HepG2 (cell line): Measurements from ENCODE around the gene TMEM141. TPM values are rescaled to one million over a fixed set of nuclear protein-coding genes. Genes with fewer than 3 reads are reported as not detected.

Source experiments
- ATF7 ChIP-seq, 2 experiments: fragments of 450-650 bp in 1 of 2; sonication (generic) in 1 of 2; formaldehyde crosslinking in 1 of 2; IDR thresholded peaks; 2 replicates each; pipeline versions ENCODE4 v1.4.0 to v1.6.1; 2016 to 2020; ENCODE audit warnings: antibody characterized with exemption in 1 of 2, mild to moderate bottlenecking in 1 of 2, missing genetic modification reagents in 1 of 2
- CBFB ChIP-seq: sonication (generic); formaldehyde crosslinking; IDR thresholded peaks from 2 replicates; pipeline ENCODE4 v1.4.0; 2020; ENCODE audit warnings: missing genetic modification reagents
- DZIP1 ChIP-seq: sonication (generic); formaldehyde crosslinking; IDR thresholded peaks from 2 replicates; pipeline ENCODE4 v1.5.0; 2020; ENCODE audit warnings: mild to moderate bottlenecking, missing genetic modification reagents
- ETS1 ChIP-seq: sonication (generic); formaldehyde crosslinking; IDR thresholded peaks from 2 replicates; pipeline ENCODE4 v1.4.0; 2020; ENCODE audit warnings: missing genetic modification reagents
- GATA4 ChIP-seq: sonication (generic); IDR thresholded peaks from 2 replicates; pipeline ENCODE4 v1.6.1; 2016; ENCODE audit warnings: antibody characterized with exemption, low read depth, borderline replicate concordance
- ISL2 ChIP-seq: sonication (generic); formaldehyde crosslinking; IDR thresholded peaks from 2 replicates; pipeline ENCODE4 v1.5.0; 2020; ENCODE audit warnings: missing genetic modification reagents
- MNT ChIP-seq: fragments of 450-650 bp; IDR thresholded peaks from 2 replicates; pipeline ENCODE4 v1.6.1; 2016
- MTA3 ChIP-seq: sonication (generic); formaldehyde crosslinking; IDR thresholded peaks from 2 replicates; pipeline ENCODE4 v1.4.0; 2020; ENCODE audit warnings: missing genetic modification reagents
- NFRKB ChIP-seq: fragments of 450-650 bp; IDR thresholded peaks from 2 replicates; pipeline ENCODE4 v1.6.1; 2017
- NR1H2 ChIP-seq: sonication (generic); formaldehyde crosslinking; IDR thresholded peaks from 2 replicates; pipeline ENCODE4 v1.8.1; 2022; ENCODE audit warnings: low read depth, missing genetic modification reagents, borderline replicate concordance
- RORA ChIP-seq: sonication (generic); formaldehyde crosslinking; IDR thresholded peaks from 2 replicates; pipeline ENCODE4 v1.5.0; 2020; ENCODE audit warnings: mild to moderate bottlenecking, missing genetic modification reagents, moderate library complexity
- STAT5B ChIP-seq: sonication (generic); formaldehyde crosslinking; IDR thresholded peaks from 2 replicates; pipeline ENCODE4 v1.4.0; 2020; ENCODE audit warnings: missing genetic modification reagents
- TBX2 ChIP-seq: sonication (generic); formaldehyde crosslinking; IDR thresholded peaks from 2 replicates; pipeline ENCODE4 v1.5.0; 2020; ENCODE audit warnings: missing genetic modification reagents, mild to moderate bottlenecking, borderline replicate concordance
- ZNF207 ChIP-seq: fragments of 450-650 bp; IDR thresholded peaks from 2 replicates; pipeline ENCODE4 v1.6.1; 2016; ENCODE audit warnings: antibody characterized with exemption, borderline replicate concordance
- ZNF296 ChIP-seq: sonication (generic); formaldehyde crosslinking; conservative IDR thresholded peaks from 2 replicates; pipeline ENCODE4 v1.5.0; 2020; ENCODE audit warnings: mild to moderate bottlenecking, missing genetic modification reagents
- ZNF615 ChIP-seq: sonication (generic); formaldehyde crosslinking; IDR thresholded peaks from 2 replicates; pipeline ENCODE4 v1.5.0; 2020; ENCODE audit warnings: mild to moderate bottlenecking, missing genetic modification reagents, borderline replicate concordance
- ZNF737 ChIP-seq: sonication (generic); formaldehyde crosslinking; IDR thresholded peaks from 2 replicates; pipeline ENCODE4 v1.5.0; 2020; ENCODE audit warnings: missing genetic modification reagents, mild to moderate bottlenecking, borderline replicate concordance
- ZNF747 ChIP-seq: sonication (generic); formaldehyde crosslinking; IDR thresholded peaks from 2 replicates; pipeline ENCODE4 v1.8.1; 2023; ENCODE audit warnings: missing genetic modification reagents, mild to moderate bottlenecking, borderline replicate concordance
- ZNF879 ChIP-seq: sonication (generic); formaldehyde crosslinking; IDR thresholded peaks from 2 replicates; pipeline ENCODE4 v1.8.1; 2023; ENCODE audit warnings: missing genetic modification reagents
- ZSCAN29 ChIP-seq: sonication (generic); formaldehyde crosslinking; conservative IDR thresholded peaks from 2 replicates; pipeline ENCODE4 v1.4.0; 2020; ENCODE audit warnings: mild to moderate bottlenecking, missing genetic modification reagents
- ZSCAN9 ChIP-seq: IDR thresholded peaks from 2 replicates; pipeline ENCODE4 v1.6.1; 2016; ENCODE audit warnings: borderline replicate concordance
- polyA plus RNA-seq, 8 experiments: library from polyadenylated mRNA; depleted of rRNA in 3 of 8; stranded (reverse) in 7 of 8; unstranded in 1 of 8; fragments of >200 nt; fragmentation: Illumina TruSeq in 4 of 8; extraction: Trizol in 4 of 8; gene quantifications; 2 replicates each; pipeline versions ENCODE4 v1.2.1 to v1.2.3, GENCODE V29; 2011 to 2016; ENCODE audit warnings: low read depth in 4 of 8, missing spikeins in 1 of 8, mixed read lengths in 1 of 8; ENCODE audit not compliant: insufficient read depth in 1 of 8
- total RNA-seq, 5 experiments: library from RNA; depleted of rRNA; stranded (reverse); fragments of >200 nt; fragmentation: Illumina TruSeq; extraction: Trizol; gene quantifications; 2 replicates each; pipeline ENCODE4 v1.2.3, GENCODE V29; 2016; ENCODE audit warnings: low read depth in 1 of 5

Gene TMEM141
- total and polyA plus RNA-seq, 2 of the 13 experiments (the other 11 are each of a cell fraction or from before 2014, with no cell fraction given): 81.0 to 202 TPM

GRCh38 chr9:136799079-136799853, 8.1 kb downstream of the TMEM141 start (continued):
- TF ChIP-seq STAT5B (no peak), ZSCAN9 (CRISPR knock-in tag) (peak; percentile 56; the same call in 1 of the 2 replicates), NR1H2 (CRISPR knock-in tag) (no peak), NFRKB (no peak), ZSCAN29 (CRISPR knock-in tag) (peak; percentile 71; the same call in 1 of the 2 replicates), ATF7 (IDR thresholded peaks at IDR 0.05) (no peak), ATF7 (CRISPR knock-in tag; IDR thresholded peaks at IDR 0.05) (0 out of 2 replicates have a peak, but pooled peaks have one; percentile 17), ZNF737 (CRISPR knock-in tag) (no peak; the same call in 1 of the 2 replicates), ZNF615 (CRISPR knock-in tag) (no peak), DZIP1 (CRISPR knock-in tag) (peak; percentile 59), MTA3 (CRISPR knock-in tag) (no peak), ZNF747 (CRISPR knock-in tag) (peak; percentile 80), TBX2 (CRISPR knock-in tag) (peak; percentile 31; the same call in 1 of the 2 replicates), ZNF879 (peak; percentile 78; the same call in 1 of the 2 replicates), ZNF207 (no peak), CBFB (CRISPR knock-in tag) (peak; percentile 63; the same call in 1 of the 2 replicates), ZNF296 (CRISPR knock-in tag) (no peak; the same call in none of the 2 replicates), ISL2 (CRISPR knock-in tag) (peak; percentile 78), ETS1 (CRISPR knock-in tag) (0 out of 2 replicates have a peak, but pooled peaks have one; percentile 51), GATA4 (peak; percentile 64; the same call in 1 of the 2 replicates), RORA (CRISPR knock-in tag) (no peak), MNT (0 out of 2 replicates have a peak, but pooled peaks have one; percentile 8)
